Transverse colon (tissue), 4 donors: Measurements from ENCODE around the gene ZNF783.

Experiments
- CTCF ChIP-seq, 5 experiments: fragments of 200-600 bp in 3 of 5; fragments of 450-650 bp in 2 of 5; sonication (generic) in 3 of 5; IDR thresholded peaks; 1 replicate in 2 of 5; 2 replicates in 3 of 5; pipeline ENCODE4 v1.5.1; 2016 to 2017; ENCODE audit warnings: antibody characterized with exemption in 5 of 5, inconsistent platforms in 3 of 5, mild to moderate bottlenecking in 2 of 5, moderate library complexity in 1 of 5
- EP300 ChIP-seq: sonication (generic); formaldehyde crosslinking; IDR thresholded peaks from one replicate; pipeline ENCODE4 v1.6.1; 2017; ENCODE audit warnings: antibody characterized with exemption, low read depth
- POLR2A ChIP-seq: fragments of 450-650 bp; IDR thresholded peaks from one replicate; pipeline ENCODE4 v1.6.1; 2016; ENCODE audit warnings: antibody characterized with exemption, mild to moderate bottlenecking, moderate library complexity
- POLR2AphosphoS5 ChIP-seq, 3 donors: sonication (generic); formaldehyde crosslinking; IDR thresholded peaks; one replicate each; pipeline ENCODE4 v1.6.1; 2016; ENCODE audit warnings: antibody characterized with exemption in 3 of 3

GRCh38 chr7:149286811-149287400 is 24.9 kb downstream of the ZNF783 start:
- TF ChIP-seq CTCF (IDR thresholded peaks at IDR 0.05), result no peak
- no peak for TF ChIP-seq POLR2A
- TF ChIP-seq POLR2AphosphoS5 (IDR thresholded peaks at IDR 0.05), result no peak
- TF ChIP-seq EP300, result no peak
